Rectal smooth muscle tissue (tissue), 1 donor: ENCODE measurements around the gene RNASET2.

Experiments used
- H3K27ac ChIP-seq: one replicate; pipeline ENCODE4 v1.7.0; 2013; ENCODE audit warnings: low read depth, low read length, inconsistent platforms
- H3K27me3 ChIP-seq: one replicate; pipeline ENCODE4 v1.7.0; 2013; ENCODE audit warnings: low read length; ENCODE audit not compliant: control insufficient read depth, insufficient read depth
- H3K36me3 ChIP-seq: one replicate; pipeline ENCODE4 v1.7.0; 2013; ENCODE audit warnings: low read length; ENCODE audit not compliant: control insufficient read depth, insufficient read depth
- H3K4me1 ChIP-seq: one replicate; pipeline ENCODE4 v1.7.0; 2013; ENCODE audit warnings: low read length; ENCODE audit not compliant: control insufficient read depth, insufficient read depth
- H3K4me3 ChIP-seq: one replicate; pipeline ENCODE4 v1.7.0; 2013; ENCODE audit warnings: low read length
- H3K9ac ChIP-seq: one replicate; pipeline ENCODE4 v1.7.0; 2013; ENCODE audit warnings: low read length

RNASET2 gene

GRCh38 chr6:166908811-166909210 lies 47.5 kb downstream of the RNASET2 start:
- H3K4me3 ChIP-seq: no peak overlapping the region
- no peaks in the 10 kb centered on the region for H3K27me3 ChIP-seq
- H3K9ac ChIP-seq: no peak overlapping the region
- H3K36me3 ChIP-seq: no peaks in the 10 kb centered on the region
- H3K27ac ChIP-seq: no peak overlapping the region
- no peaks in the 10 kb centered on the region for H3K4me1 ChIP-seq

GRCh38 chr6:166907871-166908806 lies 48.2 kb downstream of the RNASET2 start:
- Histone ChIP-seq H3K27me3 (no peaks in the 10 kb centered on the region), H3K36me3 (no peaks in the 10 kb centered on the region), H3K27ac (no peak overlapping the region), H3K4me1 (no peaks in the 10 kb centered on the region), H3K9ac (no peak overlapping the region), H3K4me3 (no peak overlapping the region)

GRCh38 chr6:166907373-166907841 lies 48.9 kb downstream of the RNASET2 start:
- H3K36me3 ChIP-seq: no peaks in the 10 kb centered on the region
- no peak overlapping the region for H3K4me3 ChIP-seq

GRCh38 chr6:166906376-166907044 lies 49.8 kb downstream of the RNASET2 start:
- Histone ChIP-seq H3K36me3 (no peaks in the 10 kb centered on the region), H3K4me1 (no peaks in the 10 kb centered on the region), H3K27me3 (no peaks in the 10 kb centered on the region), H3K9ac (no peak overlapping the region), H3K27ac (no peak overlapping the region), H3K4me3 (no peak overlapping the region)

More at GRCh38 chr6:166907373-166907841, 48.9 kb downstream of the RNASET2 start:
- no peak overlapping the region for H3K9ac ChIP-seq
- H3K4me1 ChIP-seq: no peaks in the 10 kb centered on the region
- H3K27ac ChIP-seq: no peak overlapping the region
- no peaks in the 10 kb centered on the region for H3K27me3 ChIP-seq

GRCh38 chr6:166905505-166906134 lies 50.7 kb downstream of the RNASET2 start:
- no peak overlapping the region for H3K27ac ChIP-seq
- no peaks in the 10 kb centered on the region for H3K36me3 ChIP-seq
- no peaks in the 10 kb centered on the region for H3K27me3 ChIP-seq
- H3K4me3 ChIP-seq: no peak overlapping the region
- no peak overlapping the region for H3K9ac ChIP-seq
- H3K4me1 ChIP-seq: no peaks in the 10 kb centered on the region

- Histone ChIP-seq H3K4me1 (no peaks in the 10 kb centered on the region), H3K9ac (no peak overlapping the region), H3K27me3 (no peaks in the 10 kb centered on the region), H3K27ac (no peak overlapping the region), H3K36me3 (no peaks in the 10 kb centered on the region), H3K4me3 (no peak overlapping the region)
Observed at GRCh38 chr6:166905013-166905412, 51.3 kb downstream of the RNASET2 start.

- H3K4me3 ChIP-seq: no peak overlapping the region
Observed at GRCh38 chr6:166904101-166904746, 52.1 kb downstream of the RNASET2 start.

GRCh38 chr6:166903500-166903899 lies 52.9 kb downstream of the RNASET2 start:
- H3K9ac ChIP-seq: no peak overlapping the region
- H3K27ac ChIP-seq: no peak overlapping the region
- H3K4me1 ChIP-seq: no peaks in the 10 kb centered on the region

More at GRCh38 chr6:166904101-166904746, 52.1 kb downstream of the RNASET2 start:
- no peak overlapping the region for H3K27ac ChIP-seq
- H3K36me3 ChIP-seq: no peaks in the 10 kb centered on the region
- H3K4me1 ChIP-seq: no peaks in the 10 kb centered on the region
- no peak overlapping the region for H3K9ac ChIP-seq
- H3K27me3 ChIP-seq: no peaks in the 10 kb centered on the region

GRCh38 chr6:166903027-166903426 lies 53.3 kb downstream of the RNASET2 start:
- Histone ChIP-seq H3K9ac (no peak overlapping the region), H3K4me3 (no peak overlapping the region), H3K4me1 (no peaks in the 10 kb centered on the region), H3K36me3 (no peaks in the 10 kb centered on the region), H3K27ac (no peak overlapping the region), H3K27me3 (no peaks in the 10 kb centered on the region)

More at GRCh38 chr6:166903500-166903899, 52.9 kb downstream of the RNASET2 start:
- Histone ChIP-seq H3K36me3 (no peaks in the 10 kb centered on the region), H3K27me3 (no peaks in the 10 kb centered on the region), H3K4me3 (no peak overlapping the region)

- no peak overlapping the region for H3K27ac ChIP-seq
Observed at GRCh38 chr6:166902211-166902755, 54.1 kb downstream of the RNASET2 start.

GRCh38 chr6:166901626-166902025 lies 54.7 kb downstream of the RNASET2 start:
- H3K27me3 ChIP-seq: no peaks in the 10 kb centered on the region
- H3K9ac ChIP-seq: no peak overlapping the region
- H3K36me3 ChIP-seq: no peaks in the 10 kb centered on the region

More at GRCh38 chr6:166902211-166902755, 54.1 kb downstream of the RNASET2 start:
- Histone ChIP-seq H3K4me1 (no peaks in the 10 kb centered on the region), H3K36me3 (no peaks in the 10 kb centered on the region), H3K27me3 (no peaks in the 10 kb centered on the region), H3K4me3 (no peak overlapping the region), H3K9ac (no peak overlapping the region)

More at GRCh38 chr6:166901626-166902025, 54.7 kb downstream of the RNASET2 start:
- no peak overlapping the region for H3K27ac ChIP-seq
- no peaks in the 10 kb centered on the region for H3K4me1 ChIP-seq
- H3K4me3 ChIP-seq: no peak overlapping the region
